Measurements from ENCODE around the gene LFNG.
"Not testable (repeated sequence)": the region's sequence is repeated elsewhere in the genome, so short reads cannot be mapped to it uniquely, and the experiment has no call there.

The LFNG gene

GRCh38 chr7:2558629-2559282 is 39.2 kb downstream of the LFNG start, which contains the start of gene IQCE:
IQCE (plus strand) TSS chr7:2558979; CDS start chr7:2559182, 203 bp downstream.
- peak; percentile 59 for DNase-seq (ENCODE audit: low read depth)
- H3K4me3 ChIP-seq (ENCODE audit: low read depth, low read length): peak within 1 kb of the TSS; percentile 85

DNA sequence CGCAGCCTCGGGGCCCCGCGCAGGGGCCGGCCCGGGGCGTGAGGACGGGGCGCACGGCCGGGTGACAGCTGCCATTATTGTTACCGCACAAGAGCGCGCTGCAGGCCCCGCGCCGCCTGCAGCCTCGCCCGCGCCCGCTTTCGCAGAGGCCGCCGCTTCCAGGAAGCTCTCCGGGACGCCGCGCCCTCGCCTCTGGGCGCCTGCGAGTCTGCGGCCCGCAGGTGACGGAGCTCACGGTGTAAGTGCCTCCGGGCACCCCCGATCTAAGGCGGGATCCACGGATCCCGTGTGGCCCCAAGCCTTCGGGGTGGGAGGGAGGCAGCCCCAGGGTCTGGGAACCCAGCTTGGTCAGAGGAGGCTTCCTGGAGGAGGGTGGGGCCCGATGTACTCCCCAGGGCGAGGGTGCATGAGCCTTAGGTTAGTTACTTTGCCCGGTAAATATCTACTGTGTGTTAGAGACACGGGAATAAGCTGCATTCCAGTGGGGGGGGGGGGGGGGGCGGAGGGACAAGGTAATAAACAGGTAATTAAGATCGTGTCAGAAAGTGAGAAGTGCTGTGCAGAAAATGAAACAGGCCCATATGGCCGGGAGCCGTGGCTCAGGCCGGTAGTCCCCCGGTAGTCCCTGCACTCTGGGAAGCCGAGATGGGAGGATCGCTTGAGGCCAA is 39.8 kb downstream of the LFNG start:
- no peak for DNase-seq (ENCODE audit: low read depth)
- peak overlapping the region; percentile 85 for H3K4me3 ChIP-seq (ENCODE audit: low read depth, low read length)

DNA sequence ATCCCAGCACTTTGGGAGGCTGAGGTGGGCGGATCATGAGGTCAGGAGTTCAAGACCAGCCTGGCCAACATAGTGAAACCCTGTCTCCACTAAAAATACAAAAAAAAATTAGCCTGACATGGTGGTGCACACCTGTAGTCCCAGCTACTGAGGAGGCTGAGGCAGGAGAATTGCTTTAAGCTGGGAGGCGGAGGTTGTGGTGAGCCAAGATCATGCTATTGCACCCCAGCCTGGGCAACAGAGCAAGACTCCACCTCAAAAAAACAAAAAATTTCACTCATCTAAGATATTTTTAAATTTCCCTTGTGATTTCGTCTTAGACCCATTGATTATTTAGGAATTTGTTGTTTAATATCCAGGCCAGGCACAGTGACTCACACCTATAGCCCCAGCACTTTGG is 44.4 kb downstream of the LFNG start:
- not testable (repeated sequence) for DNase-seq (ENCODE audit: low read depth); H3K4me3 ChIP-seq (ENCODE audit: low read depth, low read length)

DNA sequence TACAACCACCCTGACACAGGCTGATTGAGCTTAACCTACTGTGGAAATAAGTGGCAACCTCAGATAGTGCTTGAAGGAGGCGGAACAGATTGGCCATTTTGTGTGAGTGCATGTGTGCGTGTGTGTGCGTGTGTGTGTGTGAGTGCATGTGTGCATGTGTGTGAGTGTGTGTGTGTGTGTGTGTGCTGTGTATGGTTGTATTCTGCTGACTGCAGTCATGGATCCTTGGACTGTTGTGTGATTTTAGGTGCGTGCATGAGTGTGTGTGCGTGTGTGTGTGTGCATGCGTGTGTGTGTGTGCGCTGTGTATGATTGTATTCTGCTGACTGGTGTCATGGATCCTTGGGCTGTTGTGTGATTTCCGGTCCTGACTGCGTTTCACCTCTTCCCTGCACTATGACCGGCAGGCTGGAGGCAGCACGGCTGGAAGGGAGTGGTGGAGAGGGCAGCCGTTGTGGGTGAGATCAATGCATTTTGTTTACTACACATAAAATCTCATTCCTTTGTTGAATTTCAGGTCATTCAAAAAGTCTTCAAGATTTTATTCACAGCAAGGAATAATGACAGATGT is 45.5 kb downstream of the LFNG start:
- DNase-seq (ENCODE audit: low read depth): no peak
- H3K4me3 ChIP-seq (ENCODE audit: low read depth, low read length): no peak overlapping the region

- no peak for DNase-seq (ENCODE audit: low read depth)
Measured at GRCh38 chr7:2566348-2566889, 46.8 kb downstream of the LFNG start.

GRCh38 chr7:2566890-2567678 is 47.5 kb downstream of the LFNG start:
- no peak for DNase-seq (ENCODE audit: low read depth)
- H3K4me3 ChIP-seq (ENCODE audit: low read depth, low read length): no peak overlapping the region

More at GRCh38 chr7:2566348-2566889, 46.8 kb downstream of the LFNG start:
- H3K4me3 ChIP-seq (ENCODE audit: low read depth, low read length): no peak overlapping the region

DNA sequence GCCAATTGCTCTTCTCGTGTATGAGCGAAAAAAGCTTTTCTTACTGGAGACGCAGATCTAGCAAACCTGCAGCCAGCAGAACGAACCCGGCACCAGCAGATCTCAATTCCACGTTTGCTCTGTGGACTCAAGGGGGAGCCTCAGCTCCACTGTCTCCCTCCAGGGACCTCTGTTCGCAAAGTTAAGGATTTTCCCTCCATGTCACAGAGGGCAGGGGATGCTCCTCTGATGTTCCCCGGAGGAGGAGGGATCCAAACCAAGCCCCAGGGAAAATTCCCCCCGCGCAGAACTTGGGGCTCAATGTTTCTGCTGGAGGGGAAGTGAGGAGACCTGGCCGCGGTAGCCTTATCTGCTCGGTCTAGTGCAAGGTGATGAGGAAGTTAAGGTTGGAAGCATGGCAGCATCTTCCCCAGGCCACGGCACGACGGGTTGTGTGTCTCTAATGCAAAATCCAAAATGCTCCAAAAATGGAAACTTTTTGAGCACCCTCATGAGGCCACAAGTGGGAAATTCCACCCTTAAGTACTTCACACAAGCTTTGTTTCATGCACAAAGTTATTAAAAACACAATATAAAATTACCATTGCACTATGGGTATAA is 48.2 kb downstream of the LFNG start:
- no peak for DNase-seq (ENCODE audit: low read depth)
- H3K4me3 ChIP-seq (ENCODE audit: low read depth, low read length): no peak overlapping the region

DNA sequence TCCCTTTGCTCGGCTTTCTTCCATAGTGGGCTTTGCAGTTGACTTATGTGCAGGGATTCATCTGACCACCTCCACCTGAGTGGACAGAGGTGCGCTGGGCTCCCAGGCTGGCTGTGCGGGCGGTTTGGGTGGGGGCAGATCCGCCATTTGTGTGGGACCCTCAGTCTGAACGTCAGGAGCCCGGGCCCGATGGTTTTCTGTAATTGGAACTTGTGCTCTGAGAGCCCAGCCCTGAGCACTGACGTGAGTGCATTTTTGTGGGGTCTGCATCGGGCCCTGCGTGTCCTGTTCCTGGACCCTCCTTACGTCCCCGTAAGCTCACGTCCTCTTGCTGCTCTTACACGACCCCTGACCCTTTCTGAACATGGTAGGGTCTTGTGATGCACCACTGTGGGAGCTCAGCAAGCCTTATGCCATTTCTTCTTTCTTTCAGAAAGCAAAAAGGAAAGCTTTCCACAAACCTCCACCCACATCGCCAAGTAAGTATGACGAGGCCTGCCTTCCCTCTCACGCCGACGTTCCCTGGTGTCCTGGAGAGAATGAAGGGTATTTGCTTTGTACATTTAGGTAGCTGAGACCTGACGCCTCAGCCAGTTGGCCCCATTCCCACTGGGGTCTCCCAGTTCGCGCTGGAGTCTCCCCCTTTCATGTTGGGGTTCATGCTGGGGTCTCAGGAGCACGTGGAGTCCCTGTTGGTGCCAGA is 49.1 kb downstream of the LFNG start:
- DNase-seq (ENCODE audit: low read depth): no peak
- no peak overlapping the region for H3K4me3 ChIP-seq (ENCODE audit: low read depth, low read length)

DNA sequence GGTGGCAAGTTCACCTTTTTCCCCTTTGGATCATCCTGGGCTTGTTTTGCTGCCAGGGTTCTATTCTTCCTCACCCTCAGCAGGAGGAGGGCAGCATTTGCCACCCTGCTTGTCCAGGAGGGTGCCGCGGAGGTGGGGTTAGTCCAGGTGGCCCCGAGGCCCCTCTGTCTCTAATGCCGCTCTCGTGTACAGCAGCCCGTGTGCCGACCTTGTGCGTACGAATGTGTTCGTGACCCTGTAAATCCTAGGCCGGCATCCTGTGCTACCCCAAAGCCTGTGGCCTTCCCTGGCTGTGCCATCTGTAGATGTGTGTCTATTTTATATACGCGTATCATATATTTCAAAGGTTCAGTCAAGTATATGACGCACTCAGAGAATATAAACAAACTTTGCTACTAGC is 49.8 kb downstream of the LFNG start:
- no peak overlapping the region for H3K4me3 ChIP-seq (ENCODE audit: low read depth, low read length)
- no peak for DNase-seq (ENCODE audit: low read depth)

GRCh38 chr7:2570021-2570420 is 50.4 kb downstream of the LFNG start:
- DNase-seq (ENCODE audit: low read depth): no peak
- H3K4me3 ChIP-seq (ENCODE audit: low read depth, low read length): no peak overlapping the region

- no peak overlapping the region for H3K4me3 ChIP-seq (ENCODE audit: low read depth, low read length)
- no peak for DNase-seq (ENCODE audit: low read depth)
Measured at GRCh38 chr7:2571409-2571808, 51.8 kb downstream of the LFNG start.

GRCh38 chr7:2572101-2572842 is 52.7 kb downstream of the LFNG start:
- DNase-seq (ENCODE audit: low read depth): no peak
- no peak overlapping the region for H3K4me3 ChIP-seq (ENCODE audit: low read depth, low read length)

DNA sequence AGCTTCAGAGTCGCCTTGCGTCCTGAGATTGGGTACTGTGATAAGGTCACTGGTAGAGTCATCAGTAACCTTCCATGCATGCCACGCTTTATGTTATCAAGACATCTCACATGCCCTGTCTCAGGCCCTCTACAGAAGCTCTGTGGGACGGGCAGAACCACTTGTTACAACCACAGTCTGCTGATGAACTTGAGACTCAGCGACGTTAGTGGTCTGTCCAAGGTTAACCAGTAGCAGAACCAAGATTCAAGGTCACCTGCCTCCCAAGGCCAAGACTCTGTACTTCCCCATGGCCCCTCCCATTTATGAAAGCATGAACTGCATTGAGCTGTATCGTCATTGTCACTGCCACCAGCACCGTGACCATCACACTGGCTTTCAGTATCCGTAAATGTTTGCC is 54.2 kb downstream of the LFNG start:
- no peak for DNase-seq (ENCODE audit: low read depth)
- H3K4me3 ChIP-seq (ENCODE audit: low read depth, low read length): no peak overlapping the region

- H3K4me3 ChIP-seq (ENCODE audit: low read depth, low read length): no peak overlapping the region
- DNase-seq (ENCODE audit: low read depth): no peak
Measured at GRCh38 chr7:2575046-2575732, 55.6 kb downstream of the LFNG start.

DNA sequence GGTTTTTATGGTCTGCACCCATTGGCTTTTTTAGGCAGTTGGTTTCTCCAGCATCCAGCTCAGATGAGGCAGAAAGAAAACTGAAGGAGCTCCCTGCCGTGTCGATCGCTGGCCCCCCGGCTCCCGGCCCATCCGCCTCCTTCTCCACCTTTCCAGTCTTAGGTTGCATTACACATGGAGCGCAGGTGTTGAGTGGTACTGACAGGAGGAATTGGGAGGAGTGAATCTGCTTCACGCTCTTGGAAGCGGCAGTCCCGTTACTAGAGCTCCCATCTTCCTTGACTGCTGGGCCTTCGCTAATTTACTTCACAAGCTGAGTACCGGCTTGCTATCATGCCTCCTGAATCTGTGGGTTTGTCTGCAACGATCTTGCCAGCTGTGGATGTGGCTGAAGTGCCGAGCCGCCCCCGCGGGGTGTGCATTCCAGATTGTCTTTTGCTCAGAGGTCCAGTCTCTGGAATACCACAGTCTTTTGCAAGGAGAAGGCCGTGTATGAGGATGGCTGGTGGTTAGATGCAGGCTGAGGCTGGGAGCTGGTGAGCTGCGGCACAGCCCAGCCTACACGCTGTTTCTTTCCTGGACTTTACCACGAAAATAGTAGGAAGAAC is 56.3 kb downstream of the LFNG start:
- no peak overlapping the region for H3K4me3 ChIP-seq (ENCODE audit: low read depth, low read length)
- no peak for DNase-seq (ENCODE audit: low read depth)

DNA sequence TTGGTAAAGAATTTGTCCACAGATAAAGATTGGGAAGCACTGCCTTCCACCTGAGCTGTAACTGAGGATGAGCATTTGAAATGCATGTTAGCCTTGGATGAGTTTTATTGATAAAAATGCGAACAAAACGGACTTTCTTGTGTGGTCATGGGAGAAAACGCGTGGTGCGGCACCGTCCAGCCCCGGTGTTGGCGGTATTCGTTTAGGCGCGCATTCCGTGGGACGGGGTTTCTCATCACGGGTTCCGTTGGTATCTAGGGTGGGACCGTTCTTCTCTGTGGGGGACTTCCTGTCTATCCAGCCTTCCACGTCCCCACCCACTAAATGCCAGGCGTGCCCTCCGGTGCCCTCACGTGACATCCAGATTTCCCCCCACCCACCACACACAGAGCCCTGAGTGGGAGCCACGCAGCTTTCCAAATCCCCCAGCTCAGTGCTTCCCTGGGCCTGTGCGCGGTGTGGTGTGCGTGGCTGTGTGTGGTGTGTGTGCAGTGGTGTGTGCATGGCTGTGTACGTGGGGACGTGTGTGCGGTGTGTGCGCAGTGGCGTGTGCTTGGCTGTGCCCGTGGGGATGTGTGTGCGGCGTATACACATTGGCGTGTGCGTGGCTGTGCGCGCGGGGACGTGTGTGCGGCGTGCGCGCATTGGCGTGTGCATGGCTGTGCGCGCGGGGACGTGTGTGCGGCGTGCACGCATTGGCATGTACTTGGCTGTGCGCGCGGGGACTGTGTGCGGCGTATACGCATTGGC is 57.3 kb downstream of the LFNG start:
- no peak for DNase-seq (ENCODE audit: low read depth)
- no peak overlapping the region for H3K4me3 ChIP-seq (ENCODE audit: low read depth, low read length)

All from skeletal muscle cell (primary cell).